GM12892 (cell line): Measurements from ENCODE around the gene STEAP1B.

Experiments used
- POLR2A ChIP-seq: IDR thresholded peaks from 2 replicates; pipeline ENCODE4 v1.6.1; 2011; ENCODE audit warnings: low read depth, low read length, control low read depth
- TAF1 ChIP-seq: IDR thresholded peaks from 2 replicates; pipeline ENCODE4 v1.6.1; 2011; ENCODE audit warnings: low read depth, mild to moderate bottlenecking, control low read depth, low read length, borderline replicate concordance

DNA sequence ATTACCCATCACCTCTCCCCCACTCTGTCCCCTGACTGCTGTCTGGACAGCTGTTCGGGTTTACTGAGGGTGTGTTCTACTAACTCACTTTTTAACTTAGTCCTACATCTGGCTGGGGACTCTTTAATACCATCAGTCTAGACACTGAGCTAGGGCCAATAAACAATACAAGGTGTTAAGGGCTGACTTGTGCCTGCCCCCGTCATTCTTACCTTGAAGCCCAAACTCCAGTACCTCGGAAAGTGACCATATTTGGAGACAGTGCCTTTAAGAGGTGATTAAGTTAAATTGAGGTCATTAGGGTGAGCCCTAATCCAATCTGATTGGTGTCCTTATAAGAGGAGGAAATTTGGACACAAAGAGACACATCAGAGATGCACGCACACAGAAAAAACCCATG is 35.7 kb downstream of the STEAP1B start:
- TF ChIP-seq TAF1 = no peak
- TF ChIP-seq POLR2A = no peak
